WTC11 (cell line): ENCODE data around the gene IQGAP2. TPM values are rescaled to one million over a fixed set of nuclear protein-coding genes. Genes with fewer than 3 reads are reported as not detected.

ENCODE experiments used
- ATAC-seq: fragments of 200-7000 bp; cut with Tn5 transposase; 2 replicates; pipeline ENCODE4 v1.10.0; 2021; ENCODE audit warnings: mild to moderate bottlenecking, moderate library complexity
- CTCF ChIA-PET: fragments of 300-600 bp; sonication (Branson Sonifier 250); formaldehyde crosslinking; loops from one replicate; lab custom pipeline; 2021; ENCODE audit warnings: antibody characterized with exemption; lab: Charles Lee
- POLR2A ChIA-PET: fragments of 350-600 bp; sonication (Branson Sonifier 250); formaldehyde crosslinking; loops from one replicate; lab custom pipeline; 2021; ENCODE audit warnings: antibody characterized with exemption; lab: Charles Lee
- DNase-seq: peaks from one replicate; pipeline ENCODE4 v3.0.0; 2021; ENCODE audit warnings: low spot score
- H3K27ac Mint-ChIP-seq: 2 replicates; pipeline ENCODE4 v1.8.0; 2021; ENCODE audit warnings: mixed read lengths
- H3K27me3 Mint-ChIP-seq: 2 replicates; pipeline ENCODE4 v1.8.0; 2021; ENCODE audit warnings: low read depth, mild to moderate bottlenecking, moderate library complexity, mixed read lengths
- H3K36me3 Mint-ChIP-seq: 2 replicates; pipeline ENCODE4 v1.8.0; 2021; ENCODE audit warnings: mixed read lengths
- H3K4me1 Mint-ChIP-seq: 2 replicates; pipeline ENCODE4 v1.8.0; 2022; ENCODE audit warnings: mixed read lengths
- H3K4me3 Mint-ChIP-seq: 2 replicates; pipeline ENCODE4 v1.8.0; 2021; ENCODE audit warnings: mild to moderate bottlenecking, moderate library complexity, mixed read lengths
- H3K9me3 Mint-ChIP-seq: 2 replicates; pipeline ENCODE4 v1.8.0; 2021; ENCODE audit warnings: mixed read lengths
- ATF6 ChIP-seq: sonication (generic); formaldehyde crosslinking; IDR thresholded peaks from 2 replicates; pipeline ENCODE4 v1.8.1; 2023; ENCODE audit warnings: mild to moderate bottlenecking, missing genetic modification reagents
- E2F1 ChIP-seq: sonication (generic); formaldehyde crosslinking; IDR thresholded peaks from 2 replicates; pipeline ENCODE4 v1.8.0; 2022; ENCODE audit warnings: mild to moderate bottlenecking, missing genetic modification reagents
- E2F4 ChIP-seq: sonication (generic); formaldehyde crosslinking; IDR thresholded peaks from 2 replicates; pipeline ENCODE4 v1.8.1; 2022; ENCODE audit warnings: low read depth, mild to moderate bottlenecking, moderate library complexity, missing genetic modification reagents, borderline replicate concordance
- E2F5 ChIP-seq: sonication (generic); formaldehyde crosslinking; IDR thresholded peaks from 2 replicates; pipeline ENCODE4 v1.8.1; 2022; ENCODE audit warnings: mild to moderate bottlenecking, moderate library complexity, missing genetic modification reagents
- GRHL2 ChIP-seq: fragments of 250-450 bp; sonication (Bioruptor Pico); IDR thresholded peaks from 2 replicates; pipeline ENCODE4 v1.8.0; 2022; ENCODE audit warnings: mild to moderate bottlenecking, moderate library complexity; ENCODE audit not compliant: insufficient replicate concordance, severe bottlenecking
- GTF2I ChIP-seq: fragments of 250-450 bp; sonication (Bioruptor Pico); conservative IDR thresholded peaks from 2 replicates; pipeline ENCODE4 v1.4.0; 2021; ENCODE audit warnings: mild to moderate bottlenecking
- IRF1 ChIP-seq: sonication (generic); formaldehyde crosslinking; IDR thresholded peaks from 2 replicates; pipeline ENCODE4 v1.8.0; 2023; ENCODE audit warnings: missing genetic modification reagents
- JUN ChIP-seq: sonication (generic); formaldehyde crosslinking; IDR thresholded peaks from 2 replicates; pipeline ENCODE4 v1.8.0; 2023; ENCODE audit warnings: mild to moderate bottlenecking, missing genetic modification reagents
- KAT7 ChIP-seq: sonication (generic); formaldehyde crosslinking; IDR thresholded peaks from 2 replicates; pipeline ENCODE4 v1.8.1; 2023; ENCODE audit warnings: missing genetic modification reagents, mild to moderate bottlenecking, borderline replicate concordance
- NFATC4 ChIP-seq: fragments of 250-450 bp; sonication (Bioruptor Pico); IDR thresholded peaks from 2 replicates; pipeline ENCODE4 v1.9.0; 2021; ENCODE audit warnings: mild to moderate bottlenecking
- SMAD3 ChIP-seq: sonication (generic); formaldehyde crosslinking; IDR thresholded peaks from 2 replicates; pipeline ENCODE4 v1.8.0; 2022; ENCODE audit warnings: missing genetic modification reagents, mild to moderate bottlenecking, borderline replicate concordance
- TEAD1 ChIP-seq: sonication (generic); formaldehyde crosslinking; IDR thresholded peaks from 2 replicates; pipeline ENCODE4 v1.8.0; 2022; ENCODE audit warnings: mild to moderate bottlenecking, missing genetic modification reagents
- TP53 ChIP-seq: sonication (generic); formaldehyde crosslinking; IDR thresholded peaks from 2 replicates; pipeline ENCODE4 v1.8.1; 2023; ENCODE audit warnings: mild to moderate bottlenecking, missing genetic modification reagents
- USF2 ChIP-seq: sonication (generic); formaldehyde crosslinking; IDR thresholded peaks from 2 replicates; pipeline ENCODE4 v1.8.1; 2023; ENCODE audit warnings: mild to moderate bottlenecking, missing genetic modification reagents, moderate library complexity
- ZBTB43 ChIP-seq: sonication (generic); formaldehyde crosslinking; IDR thresholded peaks from 2 replicates; pipeline ENCODE4 v1.8.1; 2023; ENCODE audit warnings: mild to moderate bottlenecking, missing genetic modification reagents
- ZNF121 ChIP-seq: sonication (generic); formaldehyde crosslinking; IDR thresholded peaks from 2 replicates; pipeline ENCODE4 v1.8.0; 2023; ENCODE audit warnings: missing genetic modification reagents
- ZNF232 ChIP-seq: sonication (generic); formaldehyde crosslinking; IDR thresholded peaks from 2 replicates; pipeline ENCODE4 v1.8.0; 2022; ENCODE audit warnings: mild to moderate bottlenecking, missing genetic modification reagents
- ZNF512 ChIP-seq: sonication (generic); formaldehyde crosslinking; IDR thresholded peaks from 2 replicates; pipeline ENCODE4 v1.8.1; 2022; ENCODE audit warnings: missing genetic modification reagents, borderline replicate concordance
- ZNF671 ChIP-seq: fragments of 250-450 bp; sonication (Bioruptor Pico); IDR thresholded peaks from 2 replicates; pipeline ENCODE4 v1.8.0; 2021; ENCODE audit warnings: mild to moderate bottlenecking
- total RNA-seq: library from RNA; stranded (reverse); gene quantifications from 3 replicates; pipeline ENCODE4 v1.2.3, GENCODE V29; 2021

IQGAP2 gene
- total RNA-seq, 1 experiment from 2014 or later = 70.6 TPM

- Mint-ChIP-seq H3K36me3 (peaks cover 3% of the 10 kb centered on the region; the same call in 1 of the 2 replicates), H3K4me3 (peak overlapping the region; percentile 61), H3K9me3 (no peaks in the 10 kb centered on the region), H3K27me3 (no peaks in the 10 kb centered on the region), H3K4me1 (peaks cover 80% of the 10 kb centered on the region), H3K27ac (peak overlapping the region; percentile 92)
- DNase-seq (peak; percentile 17), ATAC-seq (peak; percentile 77)
- ChIA-PET POLR2A (interaction anchor here (0.7 kb wide), 2 partner anchors 22 to 48 kb away, joined by 3 read pairs; no protein-coding TSS in a partner anchor), CTCF (interaction anchor here (0.5 to 3.4 kb wide), 6 partner anchors 23 to 144 kb away, joined by 3 to 20 read pairs (median 4); partner anchors contain the start of gene IQGAP2)
- no peak for TF ChIP-seq GTF2I (CRISPR knock-in tag)
- no peak for TF ChIP-seq USF2 (CRISPR knock-in tag)
- TF ChIP-seq TEAD1 (CRISPR knock-in tag) = peak; percentile 66; the same call in 1 of the 2 replicates
Observed at GRCh38 chr5:76425928-76426804, 23.1 kb downstream of the IQGAP2 start.

GRCh38 chr5:76427206-76428140, 24.4 kb downstream of the IQGAP2 start:
- CTCF ChIA-PET = interaction anchor here (0.9 to 3.4 kb wide), 7 partner anchors 17 to 119 kb away, joined by 3 to 20 read pairs (median 3); partner anchors contain the start of gene IQGAP2
- H3K9me3 Mint-ChIP-seq = no peaks in the 10 kb centered on the region
- DNase-seq (peak; percentile 23), ATAC-seq (peak; percentile 51)
- peaks cover 71% of the 10 kb centered on the region for H3K4me1 Mint-ChIP-seq
- peak overlapping the region; percentile 92 for H3K27ac Mint-ChIP-seq
- peak overlapping the region; percentile 61 for H3K4me3 Mint-ChIP-seq
- no peaks in the 10 kb centered on the region for H3K27me3 Mint-ChIP-seq
- POLR2A ChIA-PET = interaction anchor here (0.6 kb wide), 1 partner anchor 31 kb away, joined by 3 read pairs; no protein-coding TSS in a partner anchor
- no peak for TF ChIP-seq E2F5 (CRISPR knock-in tag)
- no peak for TF ChIP-seq E2F4 (CRISPR knock-in tag)
- TF ChIP-seq SMAD3 (CRISPR knock-in tag) = no peak
- TF ChIP-seq JUN (CRISPR knock-in tag) = no peak
- no peak for TF ChIP-seq E2F1 (CRISPR knock-in tag)
- no peak for TF ChIP-seq USF2 (CRISPR knock-in tag)
- no peak for TF ChIP-seq GRHL2
- no peak for TF ChIP-seq ATF6 (CRISPR knock-in tag)
- no peak for TF ChIP-seq TP53
- TF ChIP-seq ZNF671 (CRISPR knock-in tag) = no peak
- TF ChIP-seq IRF1 (CRISPR knock-in tag) = no peak
- TF ChIP-seq KAT7 (CRISPR knock-in tag) = no peak
- no peak for TF ChIP-seq ZNF512 (CRISPR knock-in tag)
- TF ChIP-seq ZNF232 (CRISPR knock-in tag) = no peak
- no peak for TF ChIP-seq ZNF121 (CRISPR knock-in tag)
- TF ChIP-seq NFATC4 (CRISPR knock-in tag) = no peak
- TF ChIP-seq ZBTB43 (CRISPR knock-in tag) = no peak
- TF ChIP-seq, all 79 proteins: peak for 0
- H3K36me3 Mint-ChIP-seq = peaks cover 3% of the 10 kb centered on the region; the same call in 1 of the 2 replicates
